ENCODE data around the gene C12orf57. TPM values are rescaled to one million over a fixed set of nuclear protein-coding genes. Genes with fewer than 3 reads are reported as not detected.

Gene C12orf57
- total RNA-seq, 1 experiment from 2014 or later = 176 TPM

DNA sequence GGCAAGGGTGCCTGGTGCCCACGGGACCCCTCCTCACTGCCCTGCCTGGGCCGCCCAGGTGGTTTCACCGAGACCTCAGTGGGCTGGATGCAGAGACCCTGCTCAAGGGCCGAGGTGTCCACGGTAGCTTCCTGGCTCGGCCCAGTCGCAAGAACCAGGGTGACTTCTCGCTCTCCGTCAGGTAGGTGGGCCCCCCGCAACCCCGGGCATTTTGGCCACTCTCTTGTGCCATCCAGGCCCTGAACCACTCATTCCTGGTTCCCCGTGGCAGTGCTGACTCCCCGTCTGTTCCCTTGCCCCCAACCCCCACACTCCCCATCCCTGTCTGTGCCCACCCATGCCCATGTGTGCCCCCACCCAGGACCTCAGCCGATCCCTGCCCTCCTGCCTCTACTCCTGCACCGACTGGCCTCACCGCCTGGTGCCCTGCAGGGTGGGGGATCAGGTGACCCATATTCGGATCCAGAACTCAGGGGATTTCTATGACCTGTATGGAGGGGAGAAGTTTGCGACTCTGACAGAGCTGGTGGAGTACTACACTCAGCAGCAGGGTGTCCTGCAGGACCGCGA lies 7.8 kb downstream of the C12orf57 start:
- TF ChIP-seq, protein P1, sequence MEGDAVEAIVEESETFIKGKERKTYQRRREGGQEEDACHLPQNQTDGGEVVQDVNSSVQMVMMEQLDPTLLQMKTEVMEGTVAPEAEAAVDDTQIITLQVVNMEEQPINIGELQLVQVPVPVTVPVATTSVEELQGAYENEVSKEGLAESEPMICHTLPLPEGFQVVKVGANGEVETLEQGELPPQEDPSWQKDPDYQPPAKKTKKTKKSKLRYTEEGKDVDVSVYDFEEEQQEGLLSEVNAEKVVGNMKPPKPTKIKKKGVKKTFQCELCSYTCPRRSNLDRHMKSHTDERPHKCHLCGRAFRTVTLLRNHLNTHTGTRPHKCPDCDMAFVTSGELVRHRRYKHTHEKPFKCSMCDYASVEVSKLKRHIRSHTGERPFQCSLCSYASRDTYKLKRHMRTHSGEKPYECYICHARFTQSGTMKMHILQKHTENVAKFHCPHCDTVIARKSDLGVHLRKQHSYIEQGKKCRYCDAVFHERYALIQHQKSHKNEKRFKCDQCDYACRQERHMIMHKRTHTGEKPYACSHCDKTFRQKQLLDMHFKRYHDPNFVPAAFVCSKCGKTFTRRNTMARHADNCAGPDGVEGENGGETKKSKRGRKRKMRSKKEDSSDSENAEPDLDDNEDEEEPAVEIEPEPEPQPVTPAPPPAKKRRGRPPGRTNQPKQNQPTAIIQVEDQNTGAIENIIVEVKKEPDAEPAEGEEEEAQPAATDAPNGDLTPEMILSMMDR (IDR thresholded peaks at IDR 0.05; ENCODE audit: unreplicated experiment) = no peak
- CTCF ChIA-PET = interaction anchor here (3.1 kb wide), 1 partner anchor 13 kb away, joined by 12 read pairs; no protein-coding TSS in a partner anchor
- POLR2A ChIA-PET = interaction anchor here (1.0 kb wide), 1 partner anchor 10 kb away, joined by 5 read pairs; no protein-coding TSS in a partner anchor
- Mint-ChIP-seq H3K9me3 (ENCODE audit: unreplicated experiment) (no peaks in the 10 kb centered on the region), H3K36me3 (ENCODE audit: insufficient read depth, unreplicated experiment) (no peaks in the 10 kb centered on the region), H3K4me3 (ENCODE audit: unreplicated experiment) (no peak overlapping the region), H3K27ac (ENCODE audit: low read depth, unreplicated experiment) (no peak overlapping the region), H3K4me1 (ENCODE audit: insufficient read depth, unreplicated experiment) (peaks cover 18% of the 10 kb centered on the region), H3K27me3 (ENCODE audit: insufficient read depth, unreplicated experiment) (no peaks in the 10 kb centered on the region)
- no TSS peak for BruUV-seq (replicated peaks)
- no peak for DNase-seq (ENCODE audit: unreplicated experiment)
- intact Hi-C loops (cut with micrococcal nuclease) = no loop called here

DNA sequence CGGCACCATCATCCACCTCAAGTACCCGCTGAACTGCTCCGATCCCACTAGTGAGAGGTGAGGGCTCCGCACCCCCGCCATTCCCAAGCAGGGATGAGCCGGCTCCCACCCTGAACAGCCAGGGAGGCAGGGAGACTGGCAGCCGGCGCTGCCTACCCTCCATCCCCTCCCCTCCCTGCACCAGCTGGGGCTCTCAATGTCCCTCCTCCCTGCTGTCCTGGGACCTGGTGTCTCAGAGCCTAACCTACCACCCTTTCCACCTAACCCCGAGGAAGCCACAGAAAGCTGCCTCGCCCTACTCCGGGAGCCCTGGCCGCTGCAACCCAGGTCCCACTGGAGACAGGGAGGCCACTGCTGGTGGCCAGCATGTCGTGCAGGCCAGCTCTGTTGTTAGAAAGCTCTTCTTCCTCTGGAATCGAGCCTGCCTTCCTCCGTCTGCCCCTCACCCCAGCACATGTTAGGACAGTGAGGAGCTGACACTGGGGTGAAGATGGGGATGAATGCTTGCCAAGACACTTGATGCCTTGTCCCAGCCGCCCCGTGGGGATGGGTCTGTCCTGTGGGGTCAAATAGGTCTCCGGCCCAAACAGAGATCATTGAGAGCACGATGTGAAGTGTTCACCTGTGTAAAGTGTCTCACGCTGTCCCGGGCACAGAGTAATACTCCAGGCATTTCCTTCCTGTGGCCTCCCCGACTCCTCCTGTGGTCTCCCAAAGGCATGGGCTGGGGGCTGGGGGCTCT lies 8.5 kb downstream of the C12orf57 start:
- no peaks in the 10 kb centered on the region for H3K9me3 Mint-ChIP-seq (ENCODE audit: unreplicated experiment)
- peaks cover 11% of the 10 kb centered on the region for H3K4me1 Mint-ChIP-seq (ENCODE audit: insufficient read depth, unreplicated experiment)
- no peaks in the 10 kb centered on the region for H3K27me3 Mint-ChIP-seq (ENCODE audit: insufficient read depth, unreplicated experiment)
- POLR2A ChIA-PET = no interaction called here
- TF ChIP-seq, protein P1 (IDR thresholded peaks at IDR 0.05; ENCODE audit: unreplicated experiment) = no peak
- CTCF ChIA-PET = interaction anchor here (0.5 to 3.1 kb wide), 2 partner anchors 12 to 24 kb away, joined by 3 to 12 read pairs; no protein-coding TSS in a partner anchor
- intact Hi-C loops (cut with micrococcal nuclease) = no loop called here
- DNase-seq (ENCODE audit: unreplicated experiment) = no peak
- BruUV-seq (replicated peaks) = no TSS peak
- no peak overlapping the region for H3K4me3 Mint-ChIP-seq (ENCODE audit: unreplicated experiment)
- H3K27ac Mint-ChIP-seq (ENCODE audit: low read depth, unreplicated experiment) = no peak overlapping the region
- no peaks in the 10 kb centered on the region for H3K36me3 Mint-ChIP-seq (ENCODE audit: insufficient read depth, unreplicated experiment)

DNA sequence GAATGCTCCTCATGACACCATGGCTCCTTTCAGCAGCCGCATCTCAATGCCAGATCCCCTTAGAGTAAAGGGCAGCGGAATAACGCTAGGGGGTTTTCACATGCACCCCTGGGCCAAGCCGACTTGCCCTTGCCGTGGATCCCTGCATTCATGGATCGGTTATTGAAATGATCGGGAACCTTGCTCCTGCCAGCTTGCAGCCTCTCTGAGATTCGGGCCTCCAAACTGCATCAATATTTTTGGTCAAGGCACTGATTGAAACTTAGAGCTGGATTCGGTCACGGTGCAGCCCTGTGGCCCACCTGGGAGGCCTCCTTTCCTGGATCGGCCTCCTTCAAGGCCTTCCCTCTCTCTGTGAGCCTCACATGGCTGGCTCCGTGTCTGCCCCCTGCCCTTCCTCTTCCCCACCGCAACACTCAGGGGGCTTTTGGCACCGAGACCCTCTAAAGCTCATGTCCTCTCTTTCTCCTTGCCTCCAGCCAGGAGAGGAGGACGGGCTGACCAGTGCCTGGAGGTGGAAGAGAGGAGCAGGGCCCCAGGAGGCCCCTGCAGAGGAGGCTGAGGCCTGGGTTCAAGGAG lies 9.1 kb downstream of the C12orf57 start:
- H3K4me3 Mint-ChIP-seq (ENCODE audit: unreplicated experiment) = no peak overlapping the region
- CTCF ChIA-PET = interaction anchor here (0.5 kb wide), 1 partner anchor 24 kb away, joined by 3 read pairs; no protein-coding TSS in a partner anchor

More for the DNA sequence above, 9.1 kb downstream of the C12orf57 start:
- intact Hi-C loops (cut with micrococcal nuclease) = no loop called here
- no TSS peak for BruUV-seq (replicated peaks)
- H3K27ac Mint-ChIP-seq (ENCODE audit: low read depth, unreplicated experiment) = no peak overlapping the region
- no peak for DNase-seq (ENCODE audit: unreplicated experiment)
- TF ChIP-seq, protein P1 (IDR thresholded peaks at IDR 0.05; ENCODE audit: unreplicated experiment) = no peak
- H3K9me3 Mint-ChIP-seq (ENCODE audit: unreplicated experiment) = no peaks in the 10 kb centered on the region
- peaks cover 6% of the 10 kb centered on the region for H3K4me1 Mint-ChIP-seq (ENCODE audit: insufficient read depth, unreplicated experiment)
- H3K36me3 Mint-ChIP-seq (ENCODE audit: insufficient read depth, unreplicated experiment) = no peaks in the 10 kb centered on the region
- no peaks in the 10 kb centered on the region for H3K27me3 Mint-ChIP-seq (ENCODE audit: insufficient read depth, unreplicated experiment)
- POLR2A ChIA-PET = no interaction called here
